GM18861 (cell line): ENCODE data around the gene PLCZ1.
"Not testable (repeated sequence)": the region's sequence is repeated elsewhere in the genome, so short reads cannot be mapped to it uniquely, and the experiment has no call there.

Experiments
- ATAC-seq: cut with Tn5 transposase; IDR thresholded peaks from one replicate; pipeline ENCODE4 v1.9.1; 2021; ENCODE audit not compliant: unreplicated experiment

The PLCZ1 gene

DNA sequence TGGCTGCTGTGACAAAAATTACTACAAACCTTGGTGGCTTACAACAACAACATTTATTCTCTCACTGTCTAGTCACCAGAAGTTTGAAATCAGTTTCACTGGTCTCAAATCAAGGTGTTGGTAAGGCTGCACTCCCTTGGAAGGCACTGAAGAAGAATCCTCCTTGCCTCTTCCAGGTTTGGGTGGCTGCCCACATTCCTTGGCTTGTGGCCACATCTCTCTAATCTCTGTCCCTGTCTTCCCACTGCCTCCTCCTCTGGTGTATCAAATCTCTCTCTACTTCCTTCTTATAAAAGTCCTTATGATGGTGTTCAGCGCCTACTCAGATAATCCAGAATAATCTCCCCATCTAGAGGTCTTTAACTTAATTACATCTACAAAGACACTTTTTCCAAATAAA is 31.0 kb downstream of the PLCZ1 start:
- no peak for ATAC-seq

DNA sequence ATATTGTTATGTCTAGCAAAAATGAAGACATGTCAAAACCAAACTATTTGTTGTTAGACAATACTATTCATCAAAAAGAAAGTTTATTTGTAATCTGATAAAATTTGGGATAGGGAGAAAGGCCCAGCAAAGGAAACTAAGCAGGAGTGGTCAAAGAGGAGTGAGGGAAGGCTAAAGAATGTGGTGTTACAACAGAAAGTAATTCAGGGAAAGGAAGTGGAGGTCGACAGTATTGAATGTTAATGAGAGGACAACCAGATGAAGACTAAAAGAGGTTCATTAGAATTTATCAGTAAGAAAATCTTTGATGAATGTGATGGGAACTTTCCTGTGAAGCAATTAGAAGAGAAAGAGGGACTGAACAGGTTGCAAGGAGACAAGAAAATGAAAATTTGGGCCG is 33.9 kb downstream of the PLCZ1 start:
- ATAC-seq: no peak

GRCh38 chr12:18703321-18703720 is 34.5 kb downstream of the PLCZ1 start:
- ATAC-seq: no peak

GRCh38 chr12:18700271-18700670 is 37.5 kb downstream of the PLCZ1 start:
- no peak for ATAC-seq

DNA sequence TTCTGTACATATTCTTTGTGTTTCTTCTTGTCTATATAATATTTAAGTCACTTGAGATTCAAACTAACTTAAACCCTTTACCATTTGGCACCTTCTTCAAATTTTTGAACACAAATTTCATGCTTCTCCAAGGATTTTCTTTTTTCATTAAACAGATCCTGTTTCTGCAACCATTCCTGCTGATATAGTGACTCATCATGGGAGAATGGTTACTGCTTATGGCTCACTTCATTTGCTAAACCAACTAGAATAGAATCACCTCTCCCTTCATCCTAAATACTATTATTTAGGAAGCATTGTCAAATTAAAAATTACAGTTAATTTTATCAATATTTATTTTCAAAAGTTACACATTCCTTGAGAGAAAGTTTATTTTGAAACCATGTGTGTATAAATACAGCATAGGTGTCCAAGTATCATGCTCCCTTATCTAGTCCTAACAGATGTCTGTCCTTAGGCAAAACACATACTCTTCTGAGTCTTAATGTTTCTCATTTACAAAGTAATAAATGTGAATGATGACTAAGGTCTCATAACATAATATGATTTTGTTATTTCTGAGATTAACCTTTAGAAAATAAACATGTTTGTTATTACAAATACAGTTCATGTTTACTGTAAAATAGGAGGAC is 40.7 kb downstream of the PLCZ1 start:
- no peak for ATAC-seq

DNA sequence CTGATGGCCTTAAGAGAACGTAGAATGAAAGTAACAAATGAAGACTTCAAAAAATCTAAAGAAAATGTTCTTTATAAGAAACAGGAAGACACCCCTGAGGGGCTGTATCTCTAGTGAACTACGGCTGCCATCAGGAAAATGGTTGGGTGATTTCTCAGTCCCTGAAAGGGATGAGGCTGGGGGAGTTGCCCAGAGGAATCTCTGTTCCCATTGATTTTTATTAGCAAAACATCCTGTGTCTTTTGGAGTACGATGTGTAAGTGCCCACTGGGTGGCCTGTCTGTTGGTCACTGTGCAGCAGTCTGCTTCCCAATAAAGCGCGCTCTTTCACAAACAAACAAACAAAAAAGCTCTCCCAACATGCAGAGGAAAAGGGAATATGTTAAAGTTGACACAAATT is 43.8 kb downstream of the PLCZ1 start:
- ATAC-seq: not testable (repeated sequence)

DNA sequence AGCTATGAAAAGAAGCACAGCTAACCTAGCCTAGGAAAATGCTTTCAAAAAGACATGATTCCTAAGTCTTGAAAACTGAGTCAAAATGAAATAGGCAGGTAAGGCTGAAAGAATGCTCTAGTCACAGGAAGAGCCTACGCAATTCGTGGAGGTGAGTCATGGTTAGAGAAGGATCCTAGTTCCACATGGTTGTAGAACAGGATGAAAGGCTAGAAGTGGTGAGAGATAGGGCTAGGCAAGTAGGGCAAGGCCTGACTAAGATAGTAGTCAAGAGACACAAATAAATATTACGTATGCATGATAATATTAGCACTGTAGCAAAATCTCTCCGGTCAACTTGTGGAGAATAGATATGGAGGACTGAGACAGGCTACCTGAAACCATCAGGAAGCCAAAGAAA is 47.2 kb downstream of the PLCZ1 start:
- no peak for ATAC-seq

DNA sequence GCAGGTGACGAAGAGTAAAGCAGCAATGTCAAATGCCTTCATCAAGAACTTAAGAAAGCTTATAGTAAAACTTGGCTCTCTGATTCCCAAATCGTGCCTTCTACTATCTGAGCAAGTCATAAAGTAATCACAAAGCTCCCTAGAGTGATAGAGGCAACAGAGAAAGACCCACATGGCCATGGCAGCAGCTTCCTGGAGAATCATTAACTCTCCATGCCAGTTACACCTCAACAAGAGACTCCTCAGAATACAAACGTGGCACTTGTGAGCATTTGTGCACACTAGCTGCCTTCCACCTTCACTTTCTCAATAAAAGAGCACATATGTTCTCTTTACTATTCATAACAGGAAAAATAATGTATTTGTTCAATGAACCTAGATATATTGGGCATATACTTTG is 48.0 kb downstream of the PLCZ1 start:
- ATAC-seq: no peak

DNA sequence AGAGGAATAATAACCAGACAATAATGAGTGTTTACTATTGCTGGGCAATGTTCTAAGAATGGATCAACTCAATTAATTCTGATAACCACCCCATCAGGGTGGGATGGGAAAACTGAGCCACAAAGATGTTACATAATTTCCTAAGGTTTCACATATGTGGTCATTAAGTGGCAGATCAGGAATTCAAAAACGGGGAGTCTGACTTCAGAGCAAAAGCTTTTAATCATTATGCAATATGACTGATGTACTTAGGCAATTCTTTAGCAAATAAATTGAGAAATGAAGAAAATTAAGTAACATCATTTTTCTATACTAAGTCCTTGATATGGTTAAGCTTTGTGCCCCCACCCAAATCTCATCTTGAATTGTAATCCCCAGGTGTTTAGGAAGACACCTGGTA is 53.4 kb downstream of the PLCZ1 start:
- ATAC-seq: no peak

GRCh38 chr12:18683327-18684013 is 54.3 kb downstream of the PLCZ1 start:
- ATAC-seq: no peak

GRCh38 chr12:18681818-18682217 is 56.0 kb downstream of the PLCZ1 start:
- ATAC-seq: no peak

DNA sequence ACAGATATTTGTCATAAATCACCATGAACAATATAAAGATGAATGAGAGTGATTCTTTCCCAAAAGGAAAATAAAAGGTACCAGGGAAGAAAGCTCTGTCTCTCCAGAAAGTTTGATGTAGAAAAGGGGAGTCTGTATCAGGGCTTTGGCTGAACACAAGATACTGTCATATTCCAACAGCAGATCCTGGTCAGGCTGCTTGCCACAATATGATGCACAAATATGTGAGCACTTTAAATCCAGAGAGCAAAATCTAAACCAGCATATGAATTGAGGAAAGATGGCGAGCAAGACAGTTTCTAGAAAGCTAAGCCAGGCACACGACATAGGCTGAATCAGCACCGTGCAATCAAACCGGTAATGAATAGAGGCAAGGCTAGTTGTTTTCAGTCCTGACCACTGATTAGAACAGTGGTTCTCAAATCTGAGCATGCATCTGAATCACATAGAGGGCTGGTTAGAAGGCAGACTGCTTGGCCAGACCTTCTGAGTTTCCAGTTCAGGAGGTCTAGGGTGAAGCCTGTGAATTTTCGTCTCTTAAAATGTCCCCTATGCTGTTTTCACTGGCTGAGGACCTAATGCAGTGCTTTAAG is 60.7 kb downstream of the PLCZ1 start:
- no peak for ATAC-seq

DNA sequence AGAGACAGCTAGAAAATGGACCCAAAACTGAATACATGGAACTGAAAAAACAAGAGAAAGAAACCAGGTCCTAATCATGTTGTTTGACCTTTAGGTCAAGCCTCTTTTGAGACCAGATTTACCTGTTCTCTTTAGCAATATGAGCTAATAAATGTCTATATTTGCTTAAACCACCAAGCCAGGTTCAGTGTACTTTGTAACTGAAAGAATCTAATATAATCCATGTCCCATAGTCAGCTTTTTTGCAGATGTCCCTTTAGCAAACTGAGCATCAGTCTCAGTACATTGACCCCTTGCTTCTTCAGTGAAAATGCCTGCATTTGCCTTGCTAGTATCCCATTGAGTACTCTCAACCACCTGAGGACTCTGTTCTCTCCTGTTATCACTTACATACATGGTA is 61.7 kb downstream of the PLCZ1 start:
- no peak for ATAC-seq

- no peak for ATAC-seq
Observed at GRCh38 chr12:18658829-18659228, 79.0 kb downstream of the PLCZ1 start.

GRCh38 chr12:18658179-18658578 is 79.6 kb downstream of the PLCZ1 start:
- ATAC-seq: no peak

- no peak for ATAC-seq
Observed at GRCh38 chr12:18655351-18655750, 82.5 kb downstream of the PLCZ1 start.

- ATAC-seq: no peak
Observed at GRCh38 chr12:18653465-18653864, 84.3 kb downstream of the PLCZ1 start.

DNA sequence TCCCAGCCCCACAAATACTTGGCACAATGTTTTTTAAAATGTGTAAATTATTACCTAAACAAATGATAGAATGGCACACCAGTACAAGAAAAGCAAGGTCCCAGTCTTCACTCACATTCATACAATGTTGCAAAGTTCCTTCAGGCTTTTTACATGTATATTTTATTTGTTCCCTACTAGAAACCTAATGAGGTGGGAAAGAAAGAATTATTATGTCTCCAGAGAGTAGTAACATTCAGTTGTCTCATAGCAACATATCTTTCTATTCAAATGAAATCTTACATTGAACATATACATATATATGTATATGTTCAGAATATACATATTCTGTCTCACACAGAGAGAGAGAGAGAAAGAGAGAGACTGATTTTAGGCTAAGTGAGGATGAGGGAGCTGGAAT is 85.2 kb downstream of the PLCZ1 start:
- ATAC-seq: no peak

DNA sequence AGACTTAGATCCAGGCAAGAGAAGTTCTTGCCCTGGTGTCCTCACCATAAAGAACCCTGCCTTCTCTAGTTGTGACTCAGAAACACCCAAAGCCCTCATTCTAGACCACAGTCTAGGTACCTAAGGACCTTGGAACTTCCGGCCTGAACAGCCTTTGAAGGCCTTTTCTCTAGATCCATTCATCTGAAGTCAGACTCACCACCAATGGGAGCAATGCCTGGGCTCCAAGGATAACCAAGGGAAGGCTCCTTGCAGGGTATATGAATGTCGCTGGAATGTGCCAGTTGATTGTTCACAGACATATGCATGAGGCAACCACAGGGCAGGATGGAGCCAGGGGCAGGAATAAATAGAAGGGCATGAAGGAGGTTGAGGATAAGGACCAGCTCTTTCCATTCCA is 86.3 kb downstream of the PLCZ1 start:
- no peak for ATAC-seq

- no peak for ATAC-seq
Observed at GRCh38 chr12:18646286-18646890, 91.4 kb downstream of the PLCZ1 start.

- no peak for ATAC-seq
Observed at GRCh38 chr12:18644564-18644963, 93.2 kb downstream of the PLCZ1 start.

DNA sequence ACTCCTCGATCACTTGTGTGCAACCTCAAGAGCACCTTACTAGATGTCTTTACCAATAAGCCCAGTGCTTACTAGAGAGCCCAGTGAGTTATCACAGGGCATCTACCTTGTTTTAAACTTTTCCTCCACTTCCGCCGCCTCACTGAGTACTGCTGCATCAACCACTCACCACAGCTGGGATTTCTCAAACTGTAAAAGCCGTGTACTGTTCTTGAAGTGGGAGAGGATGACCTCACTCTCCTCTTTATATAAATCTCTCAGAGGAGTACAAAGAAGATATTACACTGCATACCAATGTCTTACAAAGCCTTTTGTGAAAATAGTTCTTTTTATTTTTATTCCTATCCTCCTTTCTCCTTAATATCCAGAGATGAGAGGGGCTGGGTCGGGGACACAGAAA is 94.1 kb downstream of the PLCZ1 start:
- no peak for ATAC-seq
